HCT116 (cell line): ENCODE results near the gene ADAMTS14. TPM values are rescaled to one million over a fixed set of nuclear protein-coding genes. Genes with fewer than 3 reads are reported as not detected.

Experiments
- ATAC-seq: fragments of 200-7000 bp; cut with Tn5 transposase; 2 replicates; pipeline ENCODE4 v1.9.1; 2020; ENCODE audit warnings: mild to moderate bottlenecking, moderate library complexity
- BruUV-seq: library from RNA; stranded (reverse); fragments of 400-500 nt; replicated peaks from 2 replicates; lab custom pipeline; 2021; lab: Mats Ljungman, UMichigan
- CTCF ChIA-PET: fragments of 300-600 bp; sonication (Branson Sonifier 250); formaldehyde crosslinking; loops from one replicate; lab custom pipeline; 2021; ENCODE audit warnings: antibody characterized with exemption; lab: Charles Lee
- POLR2A ChIA-PET: fragments of 300-600, 350-600 bp; sonication (Branson Sonifier 250); formaldehyde crosslinking; loops from one replicate; lab custom pipeline; 2021; ENCODE audit warnings: antibody characterized with exemption; lab: Charles Lee
- RAD21 ChIA-PET, 2 experiments: fragments of 300-600 bp; sonication (Branson Sonifier 250); formaldehyde crosslinking; loops; one replicate each; lab custom pipeline; 2023; ENCODE audit warnings: low total read pairs in 2 of 2; ENCODE audit not compliant: uncharacterized antibody in 2 of 2, unreplicated experiment in 2 of 2, low non-redundant PET in 1 of 2; lab: Charles Lee
- DNase-seq: peaks from one replicate; pipeline ENCODE4 v3.0.0-alpha.2; 2010; ENCODE audit warnings: low read depth, low spot score
- H2AFZ ChIP-seq: fragments of 200-600 bp; shearing (Covaris generic), sonication (generic); 2 replicates; pipeline ENCODE4 v1.6.1; 2017; ENCODE audit warnings: low read depth, mixed run types, mixed read lengths, antibody characterized with exemption, low read length; ENCODE audit not compliant: poor library complexity, severe bottlenecking
- H3K27ac ChIP-seq: 2 replicates; pipeline ENCODE4 v1.5.1; 2012; ENCODE audit warnings: low read depth, low read length
- H3K27me3 ChIP-seq: fragments of 200-600 bp; sonication (generic); 2 replicates; pipeline ENCODE4 v1.6.1; 2016; ENCODE audit warnings: mixed run types, low read length, mixed read lengths; ENCODE audit not compliant: insufficient read depth
- H3K36me3 ChIP-seq, 2 experiments: fragments of 200-500 bp in 1 of 2; fragments of 200-600 bp in 1 of 2; sonication (Bioruptor generic) in 1 of 2; sonication (generic) in 1 of 2; 2 replicates each; pipeline versions ENCODE4 v1.5.1 to v1.6.1; 2014 to 2016; ENCODE audit warnings: low read length in 2 of 2, inconsistent platforms in 1 of 2, mixed read lengths in 1 of 2, mixed run types in 1 of 2; ENCODE audit not compliant: insufficient read depth in 2 of 2, control insufficient read depth in 1 of 2
- H3K4me1 ChIP-seq, 2 experiments: fragments of 200-600 bp in 1 of 2; sonication (generic) in 1 of 2; 2 replicates each; pipeline versions ENCODE4 v1.5.1 to v1.6.1; 2012 to 2017; ENCODE audit warnings: low read length in 2 of 2, inconsistent platforms in 1 of 2, mild to moderate bottlenecking in 1 of 2, mixed read lengths in 1 of 2, mixed run types in 1 of 2, moderate library complexity in 1 of 2; ENCODE audit not compliant: insufficient read depth in 2 of 2, control insufficient read depth in 1 of 2
- H3K4me2 ChIP-seq: fragments of 200-600 bp; sonication (generic); 2 replicates; pipeline ENCODE4 v1.6.1; 2017; ENCODE audit warnings: mixed run types, low read length, mixed read lengths
- H3K4me3 ChIP-seq, 2 experiments: fragments of 200-600 bp in 1 of 2; sonication (generic) in 1 of 2; replicated peaks in 1 of 2; 2 replicates each; pipeline ENCODE4 v1.5.1; 2011 to 2016; ENCODE audit warnings: low read length in 2 of 2, control low read depth in 1 of 2, low read depth in 1 of 2, mild to moderate bottlenecking in 1 of 2, mixed read lengths in 1 of 2, mixed run types in 1 of 2
- H3K79me2 ChIP-seq: fragments of 200-600 bp; sonication (generic); 2 replicates; pipeline ENCODE4 v1.6.1; 2017; ENCODE audit warnings: mild to moderate bottlenecking, mixed run types, low read length, moderate library complexity, mixed read lengths; ENCODE audit not compliant: insufficient read depth
- H3K9ac ChIP-seq: fragments of 200-600 bp; sonication (generic); 2 replicates; pipeline ENCODE4 v1.6.1; 2016; ENCODE audit warnings: low read length, mixed read lengths
- H3K9me2 ChIP-seq: fragments of 200-600 bp; sonication (generic), shearing (Covaris generic); 2 replicates; pipeline ENCODE4 v1.6.1; 2017; ENCODE audit warnings: mixed run types, mild to moderate bottlenecking, moderate library complexity; ENCODE audit not compliant: insufficient read depth
- H3K9me3 ChIP-seq, 2 experiments: fragments of 200-500 bp in 1 of 2; fragments of 200-600 bp in 1 of 2; sonication (Bioruptor generic) in 1 of 2; sonication (generic) in 1 of 2; 2 replicates each; pipeline ENCODE4 v1.6.1; 2014 to 2017; ENCODE audit warnings: low read length in 2 of 2, mixed read lengths in 2 of 2, inconsistent platforms in 1 of 2, low read depth in 1 of 2, mild to moderate bottlenecking in 1 of 2, mixed run types in 1 of 2, moderate library complexity in 1 of 2; ENCODE audit not compliant: control insufficient read depth in 1 of 2, insufficient read depth in 1 of 2
- H4K20me1 ChIP-seq: fragments of 200-600 bp; sonication (generic), shearing (Covaris generic); 2 replicates; pipeline ENCODE4 v1.6.1; 2017; ENCODE audit warnings: mixed run types, mild to moderate bottlenecking, moderate library complexity; ENCODE audit not compliant: insufficient read depth
- CBX3 ChIP-seq: IDR thresholded peaks from 2 replicates; pipeline ENCODE4 v1.6.1; 2012; ENCODE audit warnings: low read depth
- CEBPB ChIP-seq: IDR thresholded peaks from 2 replicates; pipeline ENCODE4 v1.6.1; 2012; ENCODE audit warnings: low read depth
- EGR1 ChIP-seq: IDR thresholded peaks from 2 replicates; pipeline ENCODE4 v1.6.1; 2012; ENCODE audit warnings: low read depth
- EZH2 ChIP-seq: fragments of 200-600 bp; sonication (generic); IDR thresholded peaks from 2 replicates; pipeline ENCODE4 v1.6.1; 2017; ENCODE audit warnings: antibody characterized with exemption, mixed run types
- EZH2phosphoT487 ChIP-seq: fragments of 200-600 bp; IDR thresholded peaks from 2 replicates; pipeline ENCODE4 v1.6.1; 2018; ENCODE audit warnings: antibody characterized with exemption, borderline replicate concordance
- POLR2A ChIP-seq: IDR thresholded peaks from 2 replicates; pipeline ENCODE4 v1.7.0; 2011; ENCODE audit warnings: borderline replicate concordance; ENCODE audit not compliant: insufficient read depth, insufficient read length; ENCODE audit errors: extremely low read depth
- SIN3A ChIP-seq: IDR thresholded peaks from 2 replicates; pipeline ENCODE4 v1.6.1; 2012; ENCODE audit warnings: low read depth
- SP1 ChIP-seq: IDR thresholded peaks from 2 replicates; pipeline ENCODE4 v1.6.1; 2012; ENCODE audit warnings: low read depth
- SRF ChIP-seq: IDR thresholded peaks from 2 replicates; pipeline ENCODE4 v1.6.1; 2012; ENCODE audit warnings: low read depth
- TCF7L2 ChIP-seq: IDR thresholded peaks from 2 replicates; pipeline ENCODE4 v1.7.0; 2011; ENCODE audit warnings: borderline replicate concordance, inconsistent platforms; ENCODE audit not compliant: insufficient read depth, insufficient read length; ENCODE audit errors: extremely low read depth
- ZNF274 ChIP-seq: fragments of 200-500 bp; sonication (Bioruptor generic); IDR thresholded peaks from 2 replicates; pipeline ENCODE4 v1.6.1; 2014; ENCODE audit warnings: mild to moderate bottlenecking, low read depth, low read length, inconsistent platforms
- intact Hi-C: fragments of 100-400 bp; cut with micrococcal nuclease; formaldehyde crosslinking; loops from 2 replicates; pipeline ENCODE4 v1.10.0; 2022
- total RNA-seq: library from RNA; stranded (reverse); gene quantifications from one replicate; pipeline ENCODE4 v1.2.1, GENCODE V29; 2021; ENCODE audit not compliant: unreplicated experiment
- TF ChIP-seq, protein P1 (sequence below), 3 experiments: fragments of 200-600 bp in 1 of 3; sonication (generic) in 1 of 3; IDR thresholded peaks in 2 of 3; conservative IDR thresholded peaks in 1 of 3; 2 replicates each; pipeline ENCODE4 v1.5.1; 2012 to 2017; ENCODE audit warnings: low read depth in 2 of 3, low read length in 2 of 3, antibody characterized with exemption in 1 of 3, borderline replicate concordance in 1 of 3, control low read depth in 1 of 3, mild to moderate bottlenecking in 1 of 3, mixed read lengths in 1 of 3, mixed run types in 1 of 3, moderate library complexity in 1 of 3; ENCODE audit not compliant: insufficient read depth in 1 of 3

The ADAMTS14 gene
- total RNA-seq, 1 experiment from 2014 or later = 13.2 TPM

DNA sequence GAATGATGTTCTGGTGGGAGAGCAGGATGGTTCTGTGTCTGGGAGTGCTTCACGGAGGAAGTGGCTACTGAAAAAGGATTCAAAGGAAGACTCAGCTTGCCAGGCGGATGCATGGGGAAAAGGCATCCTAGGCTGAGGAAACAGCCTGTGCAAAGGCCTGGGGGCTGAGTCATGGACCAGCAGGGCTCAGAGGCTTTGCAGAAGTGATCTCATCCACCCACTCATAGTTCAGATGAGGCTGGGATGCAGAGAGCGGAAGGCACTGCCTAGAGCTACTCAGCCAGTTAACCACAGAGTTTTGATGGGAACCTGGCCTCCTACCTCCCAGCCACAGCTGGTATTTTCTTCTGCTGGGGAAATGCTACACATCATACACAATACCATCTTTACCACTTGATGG is 15.8 kb upstream of the ADAMTS14 start (continued):
- TF ChIP-seq, protein P1, sequence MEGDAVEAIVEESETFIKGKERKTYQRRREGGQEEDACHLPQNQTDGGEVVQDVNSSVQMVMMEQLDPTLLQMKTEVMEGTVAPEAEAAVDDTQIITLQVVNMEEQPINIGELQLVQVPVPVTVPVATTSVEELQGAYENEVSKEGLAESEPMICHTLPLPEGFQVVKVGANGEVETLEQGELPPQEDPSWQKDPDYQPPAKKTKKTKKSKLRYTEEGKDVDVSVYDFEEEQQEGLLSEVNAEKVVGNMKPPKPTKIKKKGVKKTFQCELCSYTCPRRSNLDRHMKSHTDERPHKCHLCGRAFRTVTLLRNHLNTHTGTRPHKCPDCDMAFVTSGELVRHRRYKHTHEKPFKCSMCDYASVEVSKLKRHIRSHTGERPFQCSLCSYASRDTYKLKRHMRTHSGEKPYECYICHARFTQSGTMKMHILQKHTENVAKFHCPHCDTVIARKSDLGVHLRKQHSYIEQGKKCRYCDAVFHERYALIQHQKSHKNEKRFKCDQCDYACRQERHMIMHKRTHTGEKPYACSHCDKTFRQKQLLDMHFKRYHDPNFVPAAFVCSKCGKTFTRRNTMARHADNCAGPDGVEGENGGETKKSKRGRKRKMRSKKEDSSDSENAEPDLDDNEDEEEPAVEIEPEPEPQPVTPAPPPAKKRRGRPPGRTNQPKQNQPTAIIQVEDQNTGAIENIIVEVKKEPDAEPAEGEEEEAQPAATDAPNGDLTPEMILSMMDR (IDR thresholded peaks at IDR 0.05 in 2 of 3, conservative IDR thresholded peaks at IDR 0.05 in 1 of 3; ENCODE audit: borderline replicate concordance in 1 of 3, insufficient read depth in 1 of 3, low read depth in 2 of 3, low read length in 2 of 3) = no peak
- TF ChIP-seq EZH2phosphoT487 (no peak), POLR2A (no peak), SRF (no peak), ZNF274 (no peak), CEBPB (no peak), EZH2 (no peak)
- TF ChIP-seq, all 23 proteins: peak for 6

DNA sequence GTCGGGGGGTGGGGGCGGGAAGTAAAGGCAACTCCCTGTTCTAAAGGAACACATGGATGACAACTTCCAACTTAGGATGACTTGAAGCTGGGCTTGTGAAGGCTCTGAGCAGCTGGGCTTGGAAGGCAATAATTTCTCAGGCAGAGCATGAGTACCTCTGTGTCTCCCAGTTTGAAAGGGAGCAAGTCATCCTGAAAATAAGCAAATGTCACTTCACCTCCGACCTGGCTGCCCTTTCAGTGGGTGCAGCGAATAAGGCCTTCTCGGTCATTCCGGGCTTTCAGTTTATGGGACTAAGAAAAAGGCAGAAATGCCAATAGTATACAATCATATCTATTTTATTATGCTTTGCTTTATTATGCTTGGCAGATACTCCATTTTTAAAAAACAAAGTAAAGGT is 15.3 kb upstream of the ADAMTS14 start:
- intact Hi-C loops = no loop called here
- Histone ChIP-seq H3K79me2 (no peaks in the 10 kb centered on the region), H3K4me1 (peaks cover 11 to 35% of the 10 kb centered on the region in 2 experiments), H2AFZ (no peak overlapping the region), H3K9ac (no peak overlapping the region), H3K4me2 (peak overlapping the region; percentile 52), H3K9me2 (no peaks in the 10 kb centered on the region), H3K27me3 (no peaks in the 10 kb centered on the region), H3K4me3 (no peak overlapping the region), H3K27ac (no peak overlapping the region), H4K20me1 (no peaks in the 10 kb centered on the region), H3K9me3 (peaks cover 0 to 18% of the 10 kb centered on the region in 2 experiments), H3K36me3 (no peaks in the 10 kb centered on the region)
- no TSS peak for BruUV-seq
- peak; percentile 8; the same call in 1 of the 2 replicates for ATAC-seq
- POLR2A ChIA-PET = no interaction called here
- RAD21 ChIA-PET = no interaction called here
- TF ChIP-seq TCF7L2 (no peak), SP1 (no peak; the same call in 1 of the 2 replicates), CBX3 (no peak), SIN3A (peak; percentile 2; the same call in 1 of the 2 replicates), EGR1 (no peak)
- DNase-seq = no peak
- CTCF ChIA-PET = no interaction called here
